Thyroid gland (tissue), 4 donors: ENCODE results near the gene GLRX.
"Not testable (repeated sequence)": the region's sequence is repeated elsewhere in the genome, so short reads cannot be mapped to it uniquely, and the experiment has no call there.

ENCODE experiments used
- CTCF ChIP-seq, 6 experiments: fragments of 200-600 bp in 3 of 6; fragments of 450-650 bp in 3 of 6; sonication (generic) in 3 of 6; IDR thresholded peaks; one replicate each; pipeline ENCODE4 v1.5.1; 2016 to 2019; ENCODE audit warnings: antibody characterized with exemption in 6 of 6, mild to moderate bottlenecking in 2 of 6, inconsistent platforms in 1 of 6, moderate library complexity in 1 of 6
- POLR2A ChIP-seq, 2 donors: fragments of 450-650 bp; IDR thresholded peaks; one replicate each; pipeline ENCODE4 v1.6.1; 2017; ENCODE audit warnings: antibody characterized with exemption in 2 of 2, mild to moderate bottlenecking in 2 of 2, moderate library complexity in 1 of 2

GRCh38 chr5:95813035-95813434, 9.5 kb downstream of the GLRX start:
- not testable (repeated sequence) for TF ChIP-seq CTCF, POLR2A (IDR thresholded peaks at IDR 0.05)
